NCI-H345 treated with DMSO at 0.1 percent for 48 hours (cell line): ENCODE measurements around the gene RHPN2.
"Not testable (repeated sequence)": the region's sequence is repeated elsewhere in the genome, so short reads cannot be mapped to it uniquely, and the experiment has no call there.

Source experiments
- DNase-seq: peaks from one replicate; lab custom pipeline; 2025; ENCODE audit not compliant: unreplicated experiment; lab: John Stamatoyannopoulos, UW

Gene RHPN2

GRCh38 chr19:33066543-33066942, 1.9 kb upstream of the RHPN2 start:
- DNase-seq = no peak

GRCh38 chr19:33064458-33064791, 263 bp downstream of the RHPN2 start:
- peak; percentile 60 for DNase-seq

- DNase-seq = peak; percentile 51
Measured at GRCh38 chr19:33063753-33064457, 783 bp downstream of the RHPN2 start.

DNA sequence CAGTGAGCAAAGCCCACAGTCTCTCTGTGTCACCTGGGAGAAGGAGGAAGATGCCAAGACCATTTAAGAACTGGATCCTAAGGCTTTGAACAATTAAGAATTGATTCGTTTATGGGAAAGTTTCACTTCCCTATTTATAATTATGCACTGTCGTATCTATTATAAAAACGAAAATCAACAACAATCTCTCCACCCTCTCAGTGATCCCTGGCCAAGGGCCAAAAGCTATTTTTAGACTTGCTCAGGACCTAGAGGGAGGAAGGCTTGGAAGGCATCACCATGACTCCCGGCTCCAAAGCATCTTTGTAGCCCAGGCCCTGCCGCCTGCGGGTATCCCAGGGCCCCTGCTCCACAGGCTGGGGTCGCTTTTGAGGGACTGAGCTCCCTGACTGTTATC, 1.3 kb downstream of the RHPN2 start:
- peak; percentile 63 for DNase-seq

DNA sequence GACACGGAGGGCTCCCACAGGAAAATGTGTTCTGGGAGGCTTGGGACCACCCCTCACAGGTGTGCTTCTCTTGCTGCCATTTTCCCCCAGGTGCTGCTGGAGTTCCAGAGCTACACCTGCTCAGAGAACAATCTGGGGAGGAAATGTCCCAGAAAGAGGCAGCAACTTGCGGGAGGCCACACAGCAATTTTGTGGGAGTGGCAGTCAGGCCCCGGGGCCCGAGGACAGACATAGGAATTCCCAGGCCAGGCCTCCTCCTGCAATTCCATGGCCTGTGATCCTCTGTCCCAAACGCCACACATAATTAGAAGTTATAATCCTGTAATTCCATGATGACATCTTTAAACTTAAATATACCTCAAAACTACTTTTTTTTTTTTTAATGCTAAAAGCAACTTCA, 1.8 kb downstream of the RHPN2 start:
- no peak for DNase-seq

- no peak for DNase-seq
Measured at GRCh38 chr19:33060586-33060985, 4.1 kb downstream of the RHPN2 start.

DNA sequence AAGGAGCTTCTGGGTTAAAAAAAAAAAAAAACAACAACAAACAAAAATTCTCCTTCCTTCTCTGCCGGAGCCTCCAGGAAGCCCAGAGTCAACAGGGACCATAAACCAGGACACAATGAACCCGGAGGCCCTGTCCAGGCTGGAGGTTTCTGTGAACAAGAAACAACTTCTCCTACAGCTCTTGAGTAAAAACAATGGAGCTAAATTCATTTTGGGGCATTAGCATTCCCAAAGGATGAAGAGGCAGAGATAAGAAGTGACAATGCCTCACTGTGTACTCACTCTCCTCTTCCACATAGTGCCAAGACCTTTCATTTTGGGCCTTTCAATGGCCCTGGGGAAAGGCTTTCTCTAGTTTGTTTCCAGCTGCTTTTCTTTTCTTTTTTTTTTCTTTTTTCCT, 9.0 kb downstream of the RHPN2 start:
- no peak for DNase-seq

- DNase-seq = no peak
Measured at GRCh38 chr19:33054623-33055022, 10.1 kb downstream of the RHPN2 start.

- DNase-seq = no peak
Measured at GRCh38 chr19:33052352-33052972, 12.2 kb downstream of the RHPN2 start.

GRCh38 chr19:33050110-33050509, 14.6 kb downstream of the RHPN2 start:
- DNase-seq = no peak

- DNase-seq = no peak
Measured at GRCh38 chr19:33048806-33049676, 15.6 kb downstream of the RHPN2 start.

GRCh38 chr19:33047422-33047821, 17.3 kb downstream of the RHPN2 start:
- no peak for DNase-seq

- not testable (repeated sequence) for DNase-seq
Measured at GRCh38 chr19:33041828-33042160, 22.9 kb downstream of the RHPN2 start.

DNA sequence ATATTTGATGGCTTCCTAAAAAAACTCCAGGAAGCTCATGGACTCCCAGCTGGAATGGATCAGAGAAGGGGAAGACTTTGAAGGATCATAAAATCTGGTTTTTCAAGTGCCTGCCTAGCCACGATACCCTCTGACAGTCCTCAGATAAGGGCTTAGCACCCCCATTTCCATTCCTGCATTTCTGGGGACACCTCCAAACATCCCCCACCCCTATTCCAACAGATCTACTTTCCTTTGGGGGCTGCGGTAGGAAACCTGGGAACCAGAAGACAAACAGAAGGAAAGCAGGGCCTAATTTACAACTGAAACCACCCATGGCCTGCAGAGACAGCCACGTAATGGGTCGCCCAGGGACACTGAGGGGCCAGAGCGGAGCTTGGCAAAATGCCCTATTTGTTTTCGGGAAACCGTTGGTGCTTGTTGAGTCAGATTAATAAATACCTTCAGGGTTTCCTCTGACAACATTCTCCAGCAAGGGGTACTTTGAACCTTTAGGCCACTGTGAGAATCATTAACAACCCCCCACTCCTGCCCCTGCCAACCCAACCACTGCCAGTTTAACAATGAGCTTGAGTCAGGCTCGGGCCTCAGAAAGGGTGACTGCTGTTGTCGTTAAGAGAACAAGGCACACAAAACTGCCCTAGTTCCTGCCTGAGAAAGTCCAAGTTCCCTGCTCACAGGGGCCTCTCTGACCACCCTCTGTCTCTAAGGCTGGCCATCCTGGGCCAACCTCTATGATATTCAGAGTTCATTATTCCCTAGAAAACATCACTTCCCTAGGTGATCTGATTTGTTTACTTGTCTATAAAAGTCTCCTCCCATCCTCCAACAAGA, 23.5 kb downstream of the RHPN2 start:
- no peak for DNase-seq

GRCh38 chr19:33039815-33040214, 24.9 kb downstream of the RHPN2 start:
- no peak for DNase-seq

- DNase-seq = no peak
Measured at GRCh38 chr19:33039108-33039599, 25.5 kb downstream of the RHPN2 start.

GRCh38 chr19:33037168-33038025, 27.3 kb downstream of the RHPN2 start:
- DNase-seq = not testable (repeated sequence)

GRCh38 chr19:33036370-33037167, 28.1 kb downstream of the RHPN2 start:
- DNase-seq = not testable (repeated sequence)

DNA sequence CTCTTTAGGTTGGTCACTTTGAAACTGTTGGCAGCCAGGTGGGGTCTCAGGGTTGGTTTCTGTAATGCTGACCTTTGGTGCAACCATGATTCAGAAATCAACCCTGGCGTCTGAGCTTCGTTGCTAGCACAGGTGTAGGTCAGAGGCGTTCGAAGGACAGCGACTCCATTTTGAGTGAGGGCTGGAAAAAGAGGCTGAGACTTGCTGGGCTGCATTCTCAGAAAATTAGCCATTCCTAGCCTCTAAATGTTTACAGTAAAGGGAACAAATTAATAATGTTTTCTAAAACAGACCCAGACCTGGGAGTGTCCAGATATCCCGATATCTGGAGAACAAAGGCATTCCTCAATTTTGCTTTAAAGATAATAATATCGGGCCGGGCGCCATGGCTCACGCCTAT, 29.2 kb downstream of the RHPN2 start:
- no peak for DNase-seq
